Suprapubic skin (tissue), 4 donors: ENCODE measurements around the gene LRBA. TPM values are rescaled to one million over a fixed set of nuclear protein-coding genes. Genes with fewer than 3 reads are reported as not detected.

Source experiments
- DNase-seq, 2 donors: peaks; one replicate each; pipeline ENCODE4 v3.0.0-alpha.2; 2019; ENCODE audit warnings: low spot score in 2 of 2
- H3K27ac ChIP-seq: fragments of 200-600 bp; sonication (generic); one replicate; pipeline ENCODE4 v1.5.1; 2019
- H3K27me3 ChIP-seq: fragments of 200-600 bp; sonication (generic); one replicate; pipeline ENCODE4 v1.5.1; 2019
- H3K36me3 ChIP-seq: fragments of 200-600 bp; sonication (generic); one replicate; pipeline ENCODE4 v1.5.1; 2019
- H3K4me1 ChIP-seq: fragments of 200-600 bp; sonication (generic); one replicate; pipeline ENCODE4 v1.5.1; 2019
- H3K4me3 ChIP-seq: fragments of 200-600 bp; sonication (generic); one replicate; pipeline ENCODE4 v1.5.1; 2019; ENCODE audit warnings: mild to moderate bottlenecking
- H3K9me3 ChIP-seq: fragments of 200-600 bp; sonication (generic); one replicate; pipeline ENCODE4 v1.5.1; 2019
- CTCF ChIP-seq, 2 donors: fragments of 200-600 bp in 1 of 2; fragments of 450-650 bp in 1 of 2; sonication (generic) in 1 of 2; IDR thresholded peaks; one replicate each; pipeline ENCODE4 v1.5.1; 2016 to 2019; ENCODE audit warnings: antibody characterized with exemption in 2 of 2, mild to moderate bottlenecking in 1 of 2, moderate library complexity in 1 of 2
- EP300 ChIP-seq: sonication (generic); formaldehyde crosslinking; IDR thresholded peaks from one replicate; pipeline ENCODE4 v1.6.1; 2017; ENCODE audit warnings: antibody characterized with exemption
- POLR2A ChIP-seq, 2 donors: fragments of 450-650 bp; IDR thresholded peaks; one replicate each; pipeline ENCODE4 v1.6.1; 2017; ENCODE audit warnings: antibody characterized with exemption in 2 of 2, mild to moderate bottlenecking in 2 of 2, moderate library complexity in 2 of 2
- POLR2AphosphoS5 ChIP-seq, 3 donors: sonication (generic); formaldehyde crosslinking; IDR thresholded peaks; one replicate each; pipeline ENCODE4 v1.6.1; 2017; ENCODE audit warnings: antibody characterized with exemption in 3 of 3
- WGBS: methylation state at CpG from one replicate; pipeline ENCODE4 v1.1.5; 2018; 5-methylcytosine and 5-hydroxymethylcytosine counted together
- total RNA-seq, 4 donors: library from RNA; depleted of rRNA; stranded (reverse); fragments of >200 nt; gene quantifications; one replicate each; pipeline ENCODE4 v1.1.0, GENCODE V29; 2016

Gene LRBA
- total RNA-seq, 4 donors from 2014 or later: 64.6 to 128 (median 81.0) TPM

GRCh38 chr4:150369434-150370380 lies 645.4 kb downstream of the LRBA start:
- Histone ChIP-seq H3K4me3 (no peak overlapping the region), H3K27ac (no peak overlapping the region), H3K4me1 (no peaks in the 10 kb centered on the region), H3K36me3 (no peaks in the 10 kb centered on the region), H3K9me3 (no peaks in the 10 kb centered on the region), H3K27me3 (no peaks in the 10 kb centered on the region)
- 79% methylated on average over 3 of the region's 3 CpGs for WGBS
- DNase-seq: no peak
- TF ChIP-seq EP300 (no peak), POLR2AphosphoS5 (IDR thresholded peaks at IDR 0.05) (no peak), CTCF (IDR thresholded peaks at IDR 0.05) (no peak), POLR2A (IDR thresholded peaks at IDR 0.05) (no peak)

- Histone ChIP-seq H3K27me3 (no peaks in the 10 kb centered on the region), H3K4me1 (no peaks in the 10 kb centered on the region), H3K9me3 (no peaks in the 10 kb centered on the region), H3K36me3 (no peaks in the 10 kb centered on the region), H3K4me3 (no peak overlapping the region), H3K27ac (no peak overlapping the region)
- TF ChIP-seq POLR2A (IDR thresholded peaks at IDR 0.05): no peak
- TF ChIP-seq CTCF (IDR thresholded peaks at IDR 0.05): no peak
- no peak for TF ChIP-seq EP300
- no peak for TF ChIP-seq POLR2AphosphoS5 (IDR thresholded peaks at IDR 0.05)
- DNase-seq: no peak
These were observed 646.4 kb downstream of the LRBA start for GRCh38 chr4:150368667-150369066.

GRCh38 chr4:150367326-150367725 lies 647.8 kb downstream of the LRBA start:
- Histone ChIP-seq H3K4me1 (no peaks in the 10 kb centered on the region), H3K4me3 (no peak overlapping the region), H3K27ac (no peak overlapping the region), H3K36me3 (no peaks in the 10 kb centered on the region), H3K27me3 (no peaks in the 10 kb centered on the region), H3K9me3 (no peaks in the 10 kb centered on the region)
- 82% methylated on average over 4 of the region's 4 CpGs for WGBS
- DNase-seq: no peak
- TF ChIP-seq POLR2A (IDR thresholded peaks at IDR 0.05): no peak
- TF ChIP-seq CTCF (IDR thresholded peaks at IDR 0.05): no peak
- TF ChIP-seq EP300: no peak
- TF ChIP-seq POLR2AphosphoS5 (IDR thresholded peaks at IDR 0.05): no peak

GRCh38 chr4:150366487-150366999 lies 648.5 kb downstream of the LRBA start:
- TF ChIP-seq EP300 (no peak), POLR2AphosphoS5 (IDR thresholded peaks at IDR 0.05) (no peak), CTCF (IDR thresholded peaks at IDR 0.05) (no peak), POLR2A (IDR thresholded peaks at IDR 0.05) (no peak)
- no peaks in the 10 kb centered on the region for H3K4me1 ChIP-seq
- no peaks in the 10 kb centered on the region for H3K27me3 ChIP-seq
- no peak for DNase-seq
- no peak overlapping the region for H3K27ac ChIP-seq
- 66% methylated on average over 2 of the region's 2 CpGs for WGBS
- H3K9me3 ChIP-seq: no peaks in the 10 kb centered on the region
- H3K36me3 ChIP-seq: no peaks in the 10 kb centered on the region
- no peak overlapping the region for H3K4me3 ChIP-seq
